Liver (tissue), 9 donors: ENCODE results near the gene APH1A. TPM values are rescaled to one million over a fixed set of nuclear protein-coding genes. Genes with fewer than 3 reads are reported as not detected.
"Not testable (repeated sequence)": the region's sequence is repeated elsewhere in the genome, so short reads cannot be mapped to it uniquely, and the experiment has no call there.

Source experiments
- DNase-seq: peaks from one replicate; pipeline ENCODE4 v3.0.0-alpha.2; 2017; ENCODE audit warnings: low spot score
- H3K27ac ChIP-seq, 2 donors: one replicate each; pipeline ENCODE4 v1.7.0; 2013; ENCODE audit warnings: inconsistent platforms in 2 of 2, low read length in 2 of 2, control low read depth in 1 of 2, low read depth in 1 of 2, mild to moderate bottlenecking in 1 of 2
- H3K27me3 ChIP-seq, 4 donors: one replicate each; pipeline versions ENCODE4 v1.6.1 to v1.7.0; 2013; ENCODE audit warnings: low read length in 3 of 4, inconsistent platforms in 1 of 4, mild to moderate bottlenecking in 1 of 4, moderate library complexity in 1 of 4; ENCODE audit not compliant: control insufficient read depth in 4 of 4, insufficient read depth in 4 of 4
- H3K36me3 ChIP-seq, 4 donors: one replicate each; pipeline versions ENCODE4 v1.6.1 to v1.7.0; 2013; ENCODE audit warnings: low read length in 3 of 4, mild to moderate bottlenecking in 3 of 4, low read depth in 1 of 4, moderate library complexity in 1 of 4; ENCODE audit not compliant: control insufficient read depth in 4 of 4, insufficient read depth in 3 of 4
- H3K4me1 ChIP-seq, 4 donors: one replicate each; pipeline versions ENCODE4 v1.6.1 to v1.7.0; 2013; ENCODE audit warnings: low read length in 3 of 4, mild to moderate bottlenecking in 3 of 4, moderate library complexity in 1 of 4; ENCODE audit not compliant: control insufficient read depth in 4 of 4, insufficient read depth in 4 of 4
- H3K4me3 ChIP-seq, 3 donors: one replicate each; pipeline versions ENCODE4 v1.6.1 to v1.7.0; 2013; ENCODE audit warnings: low read length in 3 of 3, control low read depth in 1 of 3, low read depth in 1 of 3, mild to moderate bottlenecking in 1 of 3
- H3K9ac ChIP-seq, 2 donors: one replicate each; pipeline ENCODE4 v1.7.0; 2013; ENCODE audit warnings: low read length in 2 of 2, mild to moderate bottlenecking in 2 of 2, moderate library complexity in 2 of 2, control low read depth in 1 of 2, low read depth in 1 of 2
- H3K9me3 ChIP-seq, 4 donors: one replicate each; pipeline versions ENCODE4 v1.6.1 to v1.7.0; 2013; ENCODE audit warnings: low read length in 3 of 4; ENCODE audit not compliant: control insufficient read depth in 4 of 4
- ATF3 ChIP-seq: IDR thresholded peaks from 2 replicates; pipeline ENCODE4 v1.6.1; 2016; ENCODE audit warnings: antibody characterized with exemption
- EGR1 ChIP-seq, 2 donors: IDR thresholded peaks; 2 replicates each; pipeline ENCODE4 v1.6.1; 2016 to 2018; ENCODE audit warnings: antibody characterized with exemption in 2 of 2, low read depth in 2 of 2
- FOXA1 ChIP-seq: IDR thresholded peaks from 2 replicates; pipeline ENCODE4 v1.6.1; 2016; ENCODE audit warnings: antibody characterized with exemption
- FOXA2 ChIP-seq: IDR thresholded peaks from 2 replicates; pipeline ENCODE4 v1.6.1; 2016; ENCODE audit warnings: antibody characterized with exemption
- GABPA ChIP-seq, 2 donors: IDR thresholded peaks in 1 of 2; conservative IDR thresholded peaks in 1 of 2; 2 replicates each; pipeline ENCODE4 v1.6.1; 2016; ENCODE audit warnings: antibody characterized with exemption in 2 of 2, mild to moderate bottlenecking in 1 of 2, moderate library complexity in 1 of 2
- HNF4A ChIP-seq, 2 donors: conservative IDR thresholded peaks; 2 replicates each; pipeline ENCODE4 v1.6.1; 2016; ENCODE audit warnings: antibody characterized with exemption in 2 of 2, mild to moderate bottlenecking in 2 of 2
- HNF4G ChIP-seq: IDR thresholded peaks from 2 replicates; pipeline ENCODE4 v1.6.1; 2016; ENCODE audit warnings: antibody characterized with exemption
- JUND ChIP-seq, 2 donors: IDR thresholded peaks; 2 replicates each; pipeline ENCODE4 v1.6.1; 2016; ENCODE audit warnings: antibody characterized with exemption in 2 of 2
- MAX ChIP-seq: IDR thresholded peaks from 2 replicates; pipeline ENCODE4 v1.6.1; 2016; ENCODE audit warnings: antibody characterized with exemption
- NR2F2 ChIP-seq: IDR thresholded peaks from 2 replicates; pipeline ENCODE4 v1.6.1; 2016; ENCODE audit warnings: antibody characterized with exemption
- RAD21 ChIP-seq, 2 donors: IDR thresholded peaks; 2 replicates each; pipeline ENCODE4 v1.6.1; 2016; ENCODE audit warnings: antibody characterized with exemption in 2 of 2, mild to moderate bottlenecking in 2 of 2
- REST ChIP-seq: IDR thresholded peaks from 2 replicates; pipeline ENCODE4 v1.6.1; 2016; ENCODE audit warnings: antibody characterized with exemption, mild to moderate bottlenecking
- RXRA ChIP-seq, 2 donors: IDR thresholded peaks; 2 replicates each; pipeline ENCODE4 v1.6.1; 2017 to 2018; ENCODE audit warnings: antibody characterized with exemption in 2 of 2, mild to moderate bottlenecking in 1 of 2
- SP1 ChIP-seq: IDR thresholded peaks from 2 replicates; pipeline ENCODE4 v1.6.1; 2018; ENCODE audit warnings: antibody characterized with exemption, mild to moderate bottlenecking
- TAF1 ChIP-seq: conservative IDR thresholded peaks from 2 replicates; pipeline ENCODE4 v1.6.1; 2016; ENCODE audit warnings: antibody characterized with exemption, mild to moderate bottlenecking
- YY1 ChIP-seq: IDR thresholded peaks from 2 replicates; pipeline ENCODE4 v1.6.1; 2016; ENCODE audit warnings: antibody characterized with exemption, mild to moderate bottlenecking
- ZBTB33 ChIP-seq: IDR thresholded peaks from 2 replicates; pipeline ENCODE4 v1.6.1; 2016; ENCODE audit warnings: antibody characterized with exemption
- WGBS: extraction: QIAGEN DNeasy Blood & Tissue Kit; methylation state at CpG from one replicate; pipeline ENCODE4 v1.1.7; 2013; 5-methylcytosine and 5-hydroxymethylcytosine counted together
- polyA plus RNA-seq, 2 donors: library from polyadenylated mRNA; stranded (reverse) in 1 of 2; unstranded in 1 of 2; fragments of 200-250 nt in 1 of 2; fragments of >200 nt in 1 of 2; fragmentation: Nextera tagmentation in 1 of 2; extraction: Ambion mirVana in 1 of 2; gene quantifications; one replicate each; pipeline versions ENCODE4 v1.2.1 to v1.2.3, GENCODE V29; 2013 to 2015
- total RNA-seq, 2 donors: library from RNA; depleted of rRNA; stranded (reverse); fragments of >200 nt; gene quantifications; one replicate each; pipeline ENCODE4 v1.2.3, GENCODE V29; 2014
- TF ChIP-seq, protein P1 (sequence below): fragments of 150-350 bp; IDR thresholded peaks from 2 replicates; pipeline ENCODE4 v1.5.1; 2017; ENCODE audit warnings: improper control_type of control experiment, low read depth, low read length; ENCODE audit not compliant: missing input control
- donor health status: healthy.
- donor health status: healthy.
- donor health status: healthy.
- donor health status: healthy.
- donor health status: healthy.

APH1A gene
- total and polyA plus RNA-seq, 4 donors: 25.1 to 93.6 (median 57.1) TPM

DNA sequence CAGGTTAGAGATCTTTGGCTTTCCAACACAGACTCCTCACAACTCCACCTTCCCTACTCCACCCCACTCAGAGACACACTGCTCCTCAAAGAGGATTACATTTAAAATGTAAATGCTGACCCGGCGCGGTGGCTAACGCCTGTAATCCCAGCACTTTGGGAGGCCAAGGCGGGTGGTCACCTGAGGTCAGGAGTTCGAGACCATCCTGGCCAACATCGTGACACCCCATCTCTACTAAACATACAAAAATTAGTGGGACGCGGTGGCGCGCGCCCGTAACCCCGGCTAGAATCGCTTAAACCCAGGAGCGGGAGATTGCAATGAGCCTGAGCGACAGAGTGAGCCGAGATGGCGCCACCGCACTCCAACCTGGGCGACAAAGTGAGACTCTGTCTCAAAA is 31.1 kb downstream of the APH1A start:
- 94% methylated on average over 21 of the region's 21 CpGs for WGBS
- no peak overlapping the region for H3K4me3 ChIP-seq
- H3K27ac ChIP-seq: no peak overlapping the region
- DNase-seq: no peak
- H3K27me3 ChIP-seq: no peaks in the 10 kb centered on the region
- TF ChIP-seq, protein P1, sequence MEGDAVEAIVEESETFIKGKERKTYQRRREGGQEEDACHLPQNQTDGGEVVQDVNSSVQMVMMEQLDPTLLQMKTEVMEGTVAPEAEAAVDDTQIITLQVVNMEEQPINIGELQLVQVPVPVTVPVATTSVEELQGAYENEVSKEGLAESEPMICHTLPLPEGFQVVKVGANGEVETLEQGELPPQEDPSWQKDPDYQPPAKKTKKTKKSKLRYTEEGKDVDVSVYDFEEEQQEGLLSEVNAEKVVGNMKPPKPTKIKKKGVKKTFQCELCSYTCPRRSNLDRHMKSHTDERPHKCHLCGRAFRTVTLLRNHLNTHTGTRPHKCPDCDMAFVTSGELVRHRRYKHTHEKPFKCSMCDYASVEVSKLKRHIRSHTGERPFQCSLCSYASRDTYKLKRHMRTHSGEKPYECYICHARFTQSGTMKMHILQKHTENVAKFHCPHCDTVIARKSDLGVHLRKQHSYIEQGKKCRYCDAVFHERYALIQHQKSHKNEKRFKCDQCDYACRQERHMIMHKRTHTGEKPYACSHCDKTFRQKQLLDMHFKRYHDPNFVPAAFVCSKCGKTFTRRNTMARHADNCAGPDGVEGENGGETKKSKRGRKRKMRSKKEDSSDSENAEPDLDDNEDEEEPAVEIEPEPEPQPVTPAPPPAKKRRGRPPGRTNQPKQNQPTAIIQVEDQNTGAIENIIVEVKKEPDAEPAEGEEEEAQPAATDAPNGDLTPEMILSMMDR: no peak
- no peak for TF ChIP-seq SP1
- TF ChIP-seq MAX: no peak
- no peak for TF ChIP-seq HNF4A (conservative IDR thresholded peaks at IDR 0.05)
- no peak for TF ChIP-seq REST
- TF ChIP-seq ZBTB33: no peak
- TF ChIP-seq HNF4G: no peak
- no peak for TF ChIP-seq EGR1 (IDR thresholded peaks at IDR 0.05; ENCODE audit: low read depth in 2 of 2)
- TF ChIP-seq RAD21 (IDR thresholded peaks at IDR 0.05): no peak
- no peak for TF ChIP-seq ATF3
- no peak for TF ChIP-seq FOXA1
- no peak for TF ChIP-seq JUND (IDR thresholded peaks at IDR 0.05)
- TF ChIP-seq FOXA2: no peak
- TF ChIP-seq TAF1: no peak
- TF ChIP-seq YY1: no peak
- TF ChIP-seq GABPA (IDR thresholded peaks at IDR 0.05 in 1 of 2, conservative IDR thresholded peaks at IDR 0.05 in 1 of 2): no peak
- no peak for TF ChIP-seq NR2F2
- TF ChIP-seq RXRA (IDR thresholded peaks at IDR 0.05): no peak
- no peak overlapping the region for H3K9ac ChIP-seq
- no peaks in the 10 kb centered on the region for H3K36me3 ChIP-seq
- H3K9me3 ChIP-seq: no peaks in the 10 kb centered on the region
- H3K4me1 ChIP-seq: peaks cover 1 to 20% (median 6%) of the 10 kb centered on the region in 4 donors

GRCh38 chr1:150237176-150237575 is 31.6 kb downstream of the APH1A start:
- WGBS: 92% methylated on average over 13 of the region's 13 CpGs
- H3K9ac ChIP-seq, DNase-seq, H3K4me3 ChIP-seq, H3K36me3 ChIP-seq, H3K9me3 ChIP-seq, H3K27ac ChIP-seq, H3K27me3 ChIP-seq: not testable (repeated sequence)
- H3K4me1 ChIP-seq: peaks cover 1 to 20% (median 6%) of the 10 kb centered on the region in 4 donors
